Adrenal gland (tissue), 12 donors: ENCODE results near the gene ZNF221. TPM values are rescaled to one million over a fixed set of nuclear protein-coding genes. Genes with fewer than 3 reads are reported as not detected.
"Not testable (repeated sequence)": the region's sequence is repeated elsewhere in the genome, so short reads cannot be mapped to it uniquely, and the experiment has no call there.

ENCODE experiments used
- DNase-seq, 7 donors: peaks; one replicate each; pipeline ENCODE4 v3.0.0-alpha.2; 2019 to 2020
- H3K27ac ChIP-seq, 5 donors: fragments of 200-600 bp; sonication (generic) in 4 of 5; 1 replicate in 3 of 5; 2 replicates in 2 of 5; pipeline versions ENCODE4 v1.5.1 to v1.8.0; 2016 to 2020; ENCODE audit warnings: mild to moderate bottlenecking in 1 of 5
- H3K27me3 ChIP-seq: fragments of 200-600 bp; 2 replicates; pipeline ENCODE4 v1.8.0; 2021
- H3K36me3 ChIP-seq, 2 donors: fragments of 200-600 bp; replicated peaks in 1 of 2; 1 replicate in 1 of 2; 2 replicates in 1 of 2; pipeline versions ENCODE4 v1.5.1 to v1.8.0; 2018 to 2022
- H3K4me1 ChIP-seq, 2 donors: fragments of 200-600 bp; replicated peaks in 1 of 2; 1 replicate in 1 of 2; 2 replicates in 1 of 2; pipeline versions ENCODE4 v1.5.1 to v1.8.0; 2018 to 2021
- H3K4me3 ChIP-seq, 4 donors: fragments of 200-600 bp; sonication (generic) in 3 of 4; one replicate each; pipeline ENCODE4 v1.5.1; 2016 to 2018
- H3K9me3 ChIP-seq, 3 donors: fragments of 200-600 bp; sonication (generic) in 1 of 3; replicated peaks in 1 of 3; 1 replicate in 2 of 3; 2 replicates in 1 of 3; pipeline versions ENCODE4 v1.5.1 to v1.8.0; 2016 to 2021
- POLR2A ChIP-seq, 2 donors: fragments of 450-650 bp; IDR thresholded peaks; one replicate each; pipeline ENCODE4 v1.6.1; 2017; ENCODE audit warnings: antibody characterized with exemption in 2 of 2, mild to moderate bottlenecking in 2 of 2, moderate library complexity in 1 of 2
- WGBS, 4 donors: extraction: QIAGEN DNeasy Blood & Tissue Kit in 2 of 4; methylation state at CpG; one replicate each; pipeline versions ENCODE4 v1.1.5 to v1.1.7; 2013 to 2017; 5-methylcytosine and 5-hydroxymethylcytosine counted together
- intact Hi-C, 2 donors: fragments of 100-400 bp; cut with DNase I; formaldehyde crosslinking; loops; one replicate each; pipeline versions ENCODE4 v1.14.1 to v1.15.0; 2022 to 2023
- polyA plus RNA-seq, 3 donors: library from polyadenylated mRNA; stranded (reverse); fragments of 200-250 nt in 2 of 3; fragments of 350-450 nt in 1 of 3; fragmentation: Illumina TruSeq in 1 of 3; extraction: RNeasy Lipid Tissue Mini Kit (QIAGEN cat#74804) in 1 of 3; gene quantifications; one replicate each; pipeline ENCODE4 v1.2.3, GENCODE V29; 2013 to 2014
- total RNA-seq, 9 donors: library from RNA; depleted of rRNA in 4 of 9; stranded (reverse); fragments of >200 nt in 4 of 9; fragments of 120-200 nt in 1 of 9; fragmentation: NEBNext Ultra II Directional in 1 of 9; extraction: Animal tissue kit (Norgen Biotek cat#: 25700) in 1 of 9; gene quantifications; one replicate each; pipeline versions ENCODE4 v1.1.0 to v1.2.4, GENCODE V29; 2013 to 2023
- TF ChIP-seq, protein P1 (sequence below), 6 experiments: fragments of 450-650 bp in 4 of 6; fragments of 200-600 bp in 2 of 6; sonication (generic) in 1 of 6; IDR thresholded peaks; 1 replicate in 5 of 6; 2 replicates in 1 of 6; pipeline versions ENCODE4 v1.5.1 to v1.8.0; 2016 to 2021; ENCODE audit warnings: antibody characterized with exemption in 6 of 6, mild to moderate bottlenecking in 2 of 6, moderate library complexity in 1 of 6
- donor health status: healthy with polysubstance abuse.
- donor health status: Bipolar disorder and iron deficiency.
- donor health status: DM: yes; HTN: yes; CAD: no.
- donor health status: DM: no; HTN: no; CAD: no.
- donor health status: DM: no; HTN: no; CAD: no.
- donor health status: DM: yes; HTN: yes; CAD: no.

ZNF221 gene
- total and polyA plus RNA-seq, 12 donors = 2.6 to 12.8 (median 4.9) TPM

DNA sequence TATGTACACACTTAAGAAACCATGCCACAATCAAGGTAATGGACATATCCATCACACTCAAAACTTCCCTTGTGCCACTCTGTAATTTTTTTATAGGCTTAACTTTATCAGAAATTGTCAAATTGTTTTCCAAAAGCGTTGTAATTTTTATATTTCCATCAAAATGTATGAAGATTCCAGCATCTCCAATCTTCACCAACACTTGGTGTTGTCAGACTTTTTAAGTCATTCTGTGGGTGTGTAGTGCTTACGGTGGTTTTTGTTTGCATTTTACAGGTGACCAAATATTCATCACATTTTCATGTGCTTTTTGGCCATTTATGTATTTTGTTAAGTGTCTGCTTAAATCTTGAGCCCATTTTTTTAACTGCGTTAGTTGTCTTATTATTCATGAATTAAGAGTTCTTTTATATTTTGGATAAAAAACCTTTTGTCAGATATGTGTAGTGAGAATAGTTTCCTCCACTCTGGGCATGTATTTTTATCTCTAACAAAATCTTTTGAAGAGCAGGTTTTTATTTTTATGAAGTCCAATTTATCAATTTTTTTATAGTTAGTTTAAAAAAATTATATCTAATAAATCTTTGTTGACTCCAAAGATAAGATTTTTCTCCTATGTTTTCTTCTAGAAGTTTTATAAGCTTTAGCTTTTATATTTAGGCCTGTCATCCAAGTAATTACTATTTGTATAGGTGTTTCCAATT lies 11.3 kb upstream of the ZNF221 start:
- 43 to 75% (median 71%) methylated on average over 3 of the region's 3 CpGs for WGBS, 4 donors
- intact Hi-C loops = no loop called here

DNA sequence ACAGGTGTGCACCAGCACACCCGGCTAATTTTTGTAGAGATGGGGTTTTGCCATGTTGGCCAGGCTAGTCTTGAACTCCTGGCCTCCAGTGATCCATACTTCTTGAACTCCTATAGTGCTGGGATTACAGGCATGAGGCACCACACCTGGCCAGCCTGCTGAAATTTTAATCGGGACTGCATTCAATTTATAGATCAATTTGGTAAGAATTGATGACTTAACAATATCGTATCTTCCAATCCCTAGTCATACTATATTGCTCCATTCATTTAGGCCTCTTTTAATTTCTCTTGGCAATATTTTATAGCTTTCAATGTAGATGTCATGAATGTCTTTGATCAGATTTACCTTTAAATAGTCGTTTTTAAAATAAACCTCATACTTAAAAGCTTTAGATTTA lies 10.3 kb upstream of the ZNF221 start:
- TF ChIP-seq, protein P1, sequence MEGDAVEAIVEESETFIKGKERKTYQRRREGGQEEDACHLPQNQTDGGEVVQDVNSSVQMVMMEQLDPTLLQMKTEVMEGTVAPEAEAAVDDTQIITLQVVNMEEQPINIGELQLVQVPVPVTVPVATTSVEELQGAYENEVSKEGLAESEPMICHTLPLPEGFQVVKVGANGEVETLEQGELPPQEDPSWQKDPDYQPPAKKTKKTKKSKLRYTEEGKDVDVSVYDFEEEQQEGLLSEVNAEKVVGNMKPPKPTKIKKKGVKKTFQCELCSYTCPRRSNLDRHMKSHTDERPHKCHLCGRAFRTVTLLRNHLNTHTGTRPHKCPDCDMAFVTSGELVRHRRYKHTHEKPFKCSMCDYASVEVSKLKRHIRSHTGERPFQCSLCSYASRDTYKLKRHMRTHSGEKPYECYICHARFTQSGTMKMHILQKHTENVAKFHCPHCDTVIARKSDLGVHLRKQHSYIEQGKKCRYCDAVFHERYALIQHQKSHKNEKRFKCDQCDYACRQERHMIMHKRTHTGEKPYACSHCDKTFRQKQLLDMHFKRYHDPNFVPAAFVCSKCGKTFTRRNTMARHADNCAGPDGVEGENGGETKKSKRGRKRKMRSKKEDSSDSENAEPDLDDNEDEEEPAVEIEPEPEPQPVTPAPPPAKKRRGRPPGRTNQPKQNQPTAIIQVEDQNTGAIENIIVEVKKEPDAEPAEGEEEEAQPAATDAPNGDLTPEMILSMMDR (IDR thresholded peaks at IDR 0.05) = no peak
- TF ChIP-seq POLR2A (IDR thresholded peaks at IDR 0.05) = no peak
- Histone ChIP-seq H3K4me1 (peaks cover 0 to 1% of the 10 kb centered on the region in 2 donors), H3K9me3 (no peaks in the 10 kb centered on the region), H3K27ac (no peak overlapping the region), H3K4me3 (no peak overlapping the region), H3K36me3 (no peaks in the 10 kb centered on the region), H3K27me3 (no peaks in the 10 kb centered on the region)
- WGBS, 4 donors = 75 to 80% (median 77%) methylated on average over 4 of the region's 4 CpGs
- intact Hi-C loops = no loop called here
- DNase-seq = no peak

More for the DNA sequence above, 11.3 kb upstream of the ZNF221 start:
- Histone ChIP-seq H3K9me3 (no peaks in the 10 kb centered on the region), H3K4me3 (no peak overlapping the region), H3K27me3 (no peaks in the 10 kb centered on the region), H3K4me1 (peaks cover 0 to 4% of the 10 kb centered on the region in 2 donors), H3K36me3 (no peaks in the 10 kb centered on the region), H3K27ac (no peak overlapping the region)
- TF ChIP-seq, protein P1 (IDR thresholded peaks at IDR 0.05) = no peak
- DNase-seq = no peak

DNA sequence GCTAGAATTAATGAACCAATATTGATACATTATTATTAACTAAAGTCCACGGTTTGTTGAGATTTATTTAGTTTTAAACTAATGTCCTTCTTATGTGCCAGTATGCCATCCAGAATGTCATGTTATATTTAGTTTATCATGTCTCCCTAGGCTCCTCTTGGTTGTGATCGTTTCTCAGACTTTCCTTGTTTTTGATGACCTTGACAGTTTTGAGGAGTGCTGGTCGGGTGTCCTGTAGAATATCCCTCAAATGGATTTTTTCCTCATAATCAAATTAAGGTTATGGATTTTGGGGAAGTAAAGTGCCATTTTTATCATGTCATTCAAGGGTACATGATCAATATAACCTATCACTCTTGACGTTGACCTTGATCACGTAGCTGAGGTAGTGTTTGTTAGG lies 9.8 kb upstream of the ZNF221 start:
- Histone ChIP-seq H3K4me1 (no peaks in the 10 kb centered on the region), H3K36me3 (no peaks in the 10 kb centered on the region), H3K4me3 (no peak overlapping the region), H3K27ac (no peak overlapping the region), H3K9me3 (no peaks in the 10 kb centered on the region), H3K27me3 (no peaks in the 10 kb centered on the region)
- WGBS, 4 donors = 42 to 63% (median 57%) methylated on average over 5 of the region's 5 CpGs
- intact Hi-C loops = no loop called here
- TF ChIP-seq, protein P1 (IDR thresholded peaks at IDR 0.05) = no peak
- TF ChIP-seq POLR2A (IDR thresholded peaks at IDR 0.05) = no peak
- no peak for DNase-seq

DNA sequence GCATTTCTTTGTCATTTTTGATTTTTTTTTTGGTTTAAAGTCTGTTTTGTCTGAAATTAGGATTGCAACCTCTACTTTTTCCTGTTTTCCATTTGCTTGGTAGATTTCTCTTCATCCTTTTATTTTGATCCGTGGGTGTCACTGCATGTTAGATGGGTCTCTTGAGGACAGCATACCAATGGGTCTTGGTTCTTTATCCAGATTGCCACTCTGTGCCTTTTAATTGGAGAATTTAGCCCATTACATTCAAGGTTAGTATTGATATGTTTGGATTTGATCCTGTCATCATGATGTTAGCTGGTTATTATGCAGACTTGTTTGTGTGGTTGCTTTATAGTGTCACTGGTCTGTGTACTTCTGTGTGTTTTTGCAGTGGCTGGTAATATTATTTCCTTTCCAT lies 3.6 kb upstream of the ZNF221 start:
- H3K9me3 ChIP-seq, H3K4me3 ChIP-seq, DNase-seq, intact Hi-C loops, H3K27ac ChIP-seq, H3K4me1 ChIP-seq, H3K27me3 ChIP-seq, H3K36me3 ChIP-seq: not testable (repeated sequence)
- WGBS, 4 donors = 0 to 3% (median 0%) methylated on average over 1 of the region's 1 CpG

DNA sequence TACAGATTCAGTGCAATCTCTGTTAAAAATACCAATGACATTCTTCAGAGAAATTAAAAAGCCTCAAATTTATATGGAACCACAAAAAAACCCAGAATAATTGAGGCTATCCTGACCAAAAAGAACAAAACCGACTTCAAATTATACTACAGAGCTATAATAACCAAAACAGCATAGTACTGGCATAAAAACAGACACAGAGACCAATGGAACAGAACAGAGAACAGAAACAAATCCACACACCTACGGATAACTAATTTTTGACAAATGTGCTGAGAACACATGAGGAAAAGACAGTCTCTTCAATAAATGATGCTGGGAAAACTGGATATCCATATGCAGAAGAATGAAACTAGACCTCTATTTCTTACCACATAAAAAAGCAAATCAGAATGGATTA lies 1.2 kb upstream of the ZNF221 start:
- H3K27ac ChIP-seq, H3K4me1 ChIP-seq, H3K4me3 ChIP-seq, H3K9me3 ChIP-seq, H3K27me3 ChIP-seq, H3K36me3 ChIP-seq, DNase-seq, intact Hi-C loops: not testable (repeated sequence)
- 83 to 94% (median 85%) methylated on average over 2 of the region's 2 CpGs for WGBS, 4 donors
